GM23338 (cell line): ENCODE measurements around the gene SULF2. TPM values are rescaled to one million over a fixed set of nuclear protein-coding genes. Genes with fewer than 3 reads are reported as not detected.

Experiments used
- ATAC-seq: fragments of 200-7000 bp; cut with Tn5 transposase; 3 replicates; pipeline ENCODE4 v1.9.1; 2020
- DNase-seq: peaks from one replicate; pipeline ENCODE4 v3.0.0-alpha.2; 2015; ENCODE audit warnings: low spot score
- H2AFZ ChIP-seq: fragments of 200-600 bp; sonication (generic); 2 replicates; pipeline ENCODE4 v1.8.0; 2016; ENCODE audit warnings: antibody characterized with exemption, mild to moderate bottlenecking, moderate library complexity
- H3F3A ChIP-seq: fragments of 200-600 bp; sonication (generic); replicated peaks from 2 replicates; pipeline ENCODE4 v1.8.0; 2017; ENCODE audit warnings: antibody characterized with exemption, mixed run types, low read depth
- H3K27ac ChIP-seq: fragments of 200-600 bp; sonication (generic); 2 replicates; pipeline ENCODE4 v1.6.1; 2016; ENCODE audit warnings: low read depth
- H3K27me3 ChIP-seq: fragments of 200-600 bp; sonication (generic); 2 replicates; pipeline ENCODE4 v1.8.0; 2016; ENCODE audit warnings: mild to moderate bottlenecking, mixed run types, moderate library complexity; ENCODE audit not compliant: insufficient read depth
- H3K36me3 ChIP-seq: fragments of 200-600 bp; sonication (generic); 2 replicates; pipeline ENCODE4 v1.8.0; 2016; ENCODE audit warnings: mild to moderate bottlenecking; ENCODE audit not compliant: insufficient read depth
- H3K4me1 ChIP-seq: fragments of 200-600 bp; sonication (generic); 2 replicates; pipeline ENCODE4 v1.8.0; 2016; ENCODE audit warnings: mild to moderate bottlenecking, moderate library complexity; ENCODE audit not compliant: insufficient read depth
- H3K4me2 ChIP-seq: fragments of 200-600 bp; sonication (generic); 2 replicates; pipeline ENCODE4 v1.7.1; 2017; ENCODE audit warnings: mixed run types
- H3K4me3 ChIP-seq: fragments of 200-600 bp; sonication (generic); 2 replicates; pipeline ENCODE4 v1.6.1; 2016; ENCODE audit warnings: mixed run types
- H3K79me2 ChIP-seq: fragments of 200-600 bp; sonication (generic); replicated peaks from 2 replicates; pipeline ENCODE4 v1.8.0; 2017; ENCODE audit warnings: mild to moderate bottlenecking; ENCODE audit not compliant: insufficient read depth
- H3K9me2 ChIP-seq: fragments of 200-600 bp; sonication (generic); 2 replicates; pipeline ENCODE4 v1.8.0; 2017; ENCODE audit not compliant: insufficient read depth
- H4K20me1 ChIP-seq: fragments of 200-600 bp; sonication (generic); replicated peaks from 2 replicates; pipeline ENCODE4 v1.8.0; 2017; ENCODE audit warnings: mild to moderate bottlenecking; ENCODE audit not compliant: insufficient read depth
- H3K27ac Mint-ChIP-seq: 2 replicates; pipeline ENCODE4 v1.8.0; 2020; ENCODE audit warnings: inconsistent platforms, mild to moderate bottlenecking, moderate library complexity, mixed read lengths
- H3K27me3 Mint-ChIP-seq: 3 replicates; pipeline ENCODE4 v1.8.0; 2022; ENCODE audit warnings: low read depth, mild to moderate bottlenecking, moderate library complexity, mixed read lengths, inconsistent platforms; ENCODE audit not compliant: insufficient read depth, poor library complexity
- H3K36me3 Mint-ChIP-seq: 3 replicates; pipeline ENCODE4 v1.8.0; 2021; ENCODE audit warnings: low read depth, mild to moderate bottlenecking, inconsistent platforms, moderate library complexity, mixed read lengths
- H3K4me1 Mint-ChIP-seq: 3 replicates; pipeline ENCODE4 v1.8.0; 2020; ENCODE audit warnings: mild to moderate bottlenecking, inconsistent platforms, mixed read lengths
- H3K4me3 Mint-ChIP-seq: 3 replicates; pipeline ENCODE4 v1.8.0; 2021; ENCODE audit warnings: moderate library complexity, mild to moderate bottlenecking, inconsistent platforms, mixed read lengths
- H3K9me3 Mint-ChIP-seq: 3 replicates; pipeline ENCODE4 v1.8.0; 2020; ENCODE audit warnings: moderate library complexity, mild to moderate bottlenecking, inconsistent platforms, mixed read lengths
- CREB1 ChIP-seq: fragments of 250-450 bp; sonication (Bioruptor Pico); IDR thresholded peaks from 2 replicates; pipeline ENCODE4 v1.5.0; 2020; ENCODE audit warnings: low read depth, mild to moderate bottlenecking, moderate library complexity
- EZH2 ChIP-seq: fragments of 200-600 bp; sonication (generic); IDR thresholded peaks from one replicate; pipeline ENCODE4 v1.8.0; 2017; ENCODE audit warnings: antibody characterized with exemption, mild to moderate bottlenecking, low read depth; ENCODE audit not compliant: unreplicated experiment
- EZH2phosphoT487 ChIP-seq: fragments of 200-600 bp; sonication (generic); IDR thresholded peaks from one replicate; pipeline ENCODE4 v1.8.1; 2018; ENCODE audit warnings: antibody characterized with exemption; ENCODE audit not compliant: unreplicated experiment
- JUNB ChIP-seq: IDR thresholded peaks from one replicate; pipeline ENCODE4 v1.6.1; 2016; ENCODE audit warnings: antibody characterized with exemption; ENCODE audit not compliant: unreplicated experiment
- NANOG ChIP-seq: IDR thresholded peaks from 2 replicates; pipeline ENCODE4 v1.6.1; 2016; ENCODE audit warnings: antibody characterized with exemption, borderline replicate concordance
- POLR2AphosphoS5 ChIP-seq: IDR thresholded peaks from 2 replicates; pipeline ENCODE4 v1.6.1; 2016; ENCODE audit warnings: antibody characterized with exemption, low read depth
- STAT1 ChIP-seq: IDR thresholded peaks from one replicate; pipeline ENCODE4 v1.6.1; 2016; ENCODE audit warnings: antibody characterized with exemption; ENCODE audit not compliant: unreplicated experiment
- ZNF114 ChIP-seq: fragments of 250-450 bp; sonication (Bioruptor Pico); IDR thresholded peaks from 2 replicates; pipeline ENCODE4 v1.5.0; 2020; ENCODE audit warnings: mild to moderate bottlenecking, moderate library complexity
- ZNF331 ChIP-seq: fragments of 250-450 bp; sonication (Bioruptor Pico); IDR thresholded peaks from 2 replicates; pipeline ENCODE4 v1.5.0; 2020; ENCODE audit warnings: low read depth, mild to moderate bottlenecking, moderate library complexity
- polyA plus RNA-seq: library from polyadenylated mRNA; unstranded; fragments of >200 nt; fragmentation: Nextera tagmentation; extraction: Ambion mirVana; gene quantifications from 2 replicates; pipeline ENCODE4 v1.2.1, GENCODE V29; 2016
- total RNA-seq: library from RNA; depleted of rRNA; stranded (reverse); fragments of >200 nt; shearing (Covaris generic); gene quantifications from 2 replicates; pipeline ENCODE4 v1.2.3, GENCODE V29; 2014
- TF ChIP-seq, protein P1 (sequence below), 2 experiments: fragments of 200-600 bp in 1 of 2; sonication (generic) in 1 of 2; conservative IDR thresholded peaks; 2 replicates each; pipeline versions ENCODE4 v1.5.1 to v1.6.1; 2016 to 2017; ENCODE audit warnings: antibody characterized with exemption in 2 of 2, low read depth in 2 of 2, mild to moderate bottlenecking in 2 of 2, moderate library complexity in 1 of 2
- TF ChIP-seq, protein P2 (sequence below): IDR thresholded peaks from one replicate; pipeline ENCODE4 v1.6.1; 2018; ENCODE audit warnings: antibody characterized with exemption; ENCODE audit not compliant: unreplicated experiment
- TF ChIP-seq, protein P3 (sequence below): IDR thresholded peaks from 2 replicates; pipeline ENCODE4 v1.6.1; 2016; ENCODE audit warnings: antibody characterized with exemption

Gene SULF2
- total and polyA plus RNA-seq, 2 experiments from 2014 or later, result 9.5 to 20.7 TPM

DNA sequence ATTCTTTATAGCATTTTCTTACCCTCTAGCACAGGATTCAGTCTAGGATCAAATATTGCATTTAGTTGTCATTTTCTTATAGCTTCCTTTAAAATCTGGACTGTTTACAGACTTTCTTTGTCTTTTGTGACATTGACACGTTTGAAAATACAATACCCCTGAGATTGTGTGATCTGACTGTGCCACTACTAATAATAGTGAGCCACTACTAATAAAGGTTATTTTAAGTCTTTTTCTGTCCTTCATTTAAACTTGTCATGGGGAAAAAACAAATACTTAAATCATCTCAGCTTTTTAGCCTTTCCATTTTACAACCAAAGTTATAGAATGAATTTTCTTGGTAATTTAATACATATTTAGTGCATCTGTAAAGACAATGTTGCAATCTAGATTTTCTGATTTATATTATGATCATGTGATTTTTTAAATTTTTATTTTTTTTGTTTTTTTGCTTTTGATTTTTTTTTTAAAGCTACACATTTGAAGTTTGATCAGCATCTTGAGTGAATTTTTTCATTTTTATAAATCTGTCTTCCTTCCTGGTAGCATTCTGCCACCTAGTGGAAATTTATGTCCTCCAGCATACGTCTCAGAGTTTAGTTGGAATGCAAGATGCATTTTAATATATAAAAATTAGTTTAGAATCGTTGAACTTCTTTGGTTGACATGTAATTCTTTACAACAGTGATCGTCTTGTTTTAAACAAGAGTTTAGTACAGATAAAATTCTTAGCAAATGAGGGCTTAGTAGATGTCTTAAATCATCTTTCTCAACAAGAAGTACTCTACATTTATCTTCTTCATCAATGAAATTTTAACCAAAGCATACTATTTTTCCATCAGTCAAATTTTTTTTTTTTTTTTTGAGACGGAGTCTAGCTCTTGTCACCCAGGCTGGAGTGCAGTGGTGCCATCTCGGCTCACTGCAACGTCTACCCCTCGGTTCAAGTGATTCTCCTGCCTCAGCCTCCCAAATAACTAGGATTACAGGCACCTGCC, 164.2 kb downstream of the SULF2 start:
- H3K27me3 Mint-ChIP-seq, result no peaks in the 10 kb centered on the region
- no peak overlapping the region for H3K4me2 ChIP-seq
- TF ChIP-seq, protein P1, sequence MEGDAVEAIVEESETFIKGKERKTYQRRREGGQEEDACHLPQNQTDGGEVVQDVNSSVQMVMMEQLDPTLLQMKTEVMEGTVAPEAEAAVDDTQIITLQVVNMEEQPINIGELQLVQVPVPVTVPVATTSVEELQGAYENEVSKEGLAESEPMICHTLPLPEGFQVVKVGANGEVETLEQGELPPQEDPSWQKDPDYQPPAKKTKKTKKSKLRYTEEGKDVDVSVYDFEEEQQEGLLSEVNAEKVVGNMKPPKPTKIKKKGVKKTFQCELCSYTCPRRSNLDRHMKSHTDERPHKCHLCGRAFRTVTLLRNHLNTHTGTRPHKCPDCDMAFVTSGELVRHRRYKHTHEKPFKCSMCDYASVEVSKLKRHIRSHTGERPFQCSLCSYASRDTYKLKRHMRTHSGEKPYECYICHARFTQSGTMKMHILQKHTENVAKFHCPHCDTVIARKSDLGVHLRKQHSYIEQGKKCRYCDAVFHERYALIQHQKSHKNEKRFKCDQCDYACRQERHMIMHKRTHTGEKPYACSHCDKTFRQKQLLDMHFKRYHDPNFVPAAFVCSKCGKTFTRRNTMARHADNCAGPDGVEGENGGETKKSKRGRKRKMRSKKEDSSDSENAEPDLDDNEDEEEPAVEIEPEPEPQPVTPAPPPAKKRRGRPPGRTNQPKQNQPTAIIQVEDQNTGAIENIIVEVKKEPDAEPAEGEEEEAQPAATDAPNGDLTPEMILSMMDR (conservative IDR thresholded peaks at IDR 0.05; ENCODE audit: low read depth in 2 of 2), result peak; percentile 69 to 96
- no peak for TF ChIP-seq CREB1 (CRISPR knock-in tag)
- H3K9me2 ChIP-seq, result no peaks in the 10 kb centered on the region
- no peak overlapping the region for H3K4me3 ChIP-seq
- peaks cover 3% of the 10 kb centered on the region for H3K4me1 ChIP-seq
- no peak overlapping the region for H3K4me3 Mint-ChIP-seq
- H2AFZ ChIP-seq, result no peak overlapping the region
- no peaks in the 10 kb centered on the region; the same call in 1 of the 2 replicates for H3K36me3 ChIP-seq
- H3K27ac ChIP-seq, result no peak overlapping the region
- H3K4me1 Mint-ChIP-seq, result peaks cover 7% of the 10 kb centered on the region; the same call in 2 of the 3 replicates
- H3K9me3 Mint-ChIP-seq, result no peaks in the 10 kb centered on the region
- H3F3A ChIP-seq, result no peaks in the 10 kb centered on the region
- ATAC-seq (no peak), DNase-seq (peak; percentile 75)
- no peaks in the 10 kb centered on the region for H3K27me3 ChIP-seq
- H3K79me2 ChIP-seq, result no peaks in the 10 kb centered on the region; the same call in 1 of the 2 replicates
- H4K20me1 ChIP-seq, result no peaks in the 10 kb centered on the region
- H3K27ac Mint-ChIP-seq, result no peak overlapping the region
- peaks cover 2% of the 10 kb centered on the region; the same call in 2 of the 3 replicates for H3K36me3 Mint-ChIP-seq

- H3K4me1 Mint-ChIP-seq, result no peaks in the 10 kb centered on the region
- peaks cover 3% of the 10 kb centered on the region for H3K4me1 ChIP-seq
- H3K27me3 Mint-ChIP-seq, result no peaks in the 10 kb centered on the region
- no peak overlapping the region; the same call in 1 of the 2 replicates for H3K27ac Mint-ChIP-seq
- no peak overlapping the region for H3K4me3 ChIP-seq
- peaks cover 16% of the 10 kb centered on the region; the same call in 1 of the 2 replicates for H3K79me2 ChIP-seq
- no peaks in the 10 kb centered on the region for H4K20me1 ChIP-seq
- H3F3A ChIP-seq, result no peaks in the 10 kb centered on the region
- no peak overlapping the region for H3K27ac ChIP-seq
- peaks cover 2% of the 10 kb centered on the region; the same call in 2 of the 3 replicates for H3K36me3 Mint-ChIP-seq
- H3K9me2 ChIP-seq, result no peaks in the 10 kb centered on the region
- ATAC-seq, result no peak
- H3K4me3 Mint-ChIP-seq, result no peak overlapping the region
- no peaks in the 10 kb centered on the region for H3K9me3 Mint-ChIP-seq
- no peak for DNase-seq
- H3K27me3 ChIP-seq, result no peaks in the 10 kb centered on the region
- H3K36me3 ChIP-seq, result no peaks in the 10 kb centered on the region
- no peak overlapping the region for H2AFZ ChIP-seq
- no peak overlapping the region for H3K4me2 ChIP-seq
- TF ChIP-seq JUNB (no peak), EZH2 (no peak), EZH2phosphoT487 (no peak), ZNF114 (no peak), POLR2AphosphoS5 (no peak), CREB1 (CRISPR knock-in tag) (no peak), NANOG (no peak), STAT1 (no peak), ZNF331 (CRISPR knock-in tag) (no peak)
- TF ChIP-seq, protein P1 (conservative IDR thresholded peaks at IDR 0.05; ENCODE audit: low read depth in 2 of 2), result no peak
- TF ChIP-seq, protein P2, sequence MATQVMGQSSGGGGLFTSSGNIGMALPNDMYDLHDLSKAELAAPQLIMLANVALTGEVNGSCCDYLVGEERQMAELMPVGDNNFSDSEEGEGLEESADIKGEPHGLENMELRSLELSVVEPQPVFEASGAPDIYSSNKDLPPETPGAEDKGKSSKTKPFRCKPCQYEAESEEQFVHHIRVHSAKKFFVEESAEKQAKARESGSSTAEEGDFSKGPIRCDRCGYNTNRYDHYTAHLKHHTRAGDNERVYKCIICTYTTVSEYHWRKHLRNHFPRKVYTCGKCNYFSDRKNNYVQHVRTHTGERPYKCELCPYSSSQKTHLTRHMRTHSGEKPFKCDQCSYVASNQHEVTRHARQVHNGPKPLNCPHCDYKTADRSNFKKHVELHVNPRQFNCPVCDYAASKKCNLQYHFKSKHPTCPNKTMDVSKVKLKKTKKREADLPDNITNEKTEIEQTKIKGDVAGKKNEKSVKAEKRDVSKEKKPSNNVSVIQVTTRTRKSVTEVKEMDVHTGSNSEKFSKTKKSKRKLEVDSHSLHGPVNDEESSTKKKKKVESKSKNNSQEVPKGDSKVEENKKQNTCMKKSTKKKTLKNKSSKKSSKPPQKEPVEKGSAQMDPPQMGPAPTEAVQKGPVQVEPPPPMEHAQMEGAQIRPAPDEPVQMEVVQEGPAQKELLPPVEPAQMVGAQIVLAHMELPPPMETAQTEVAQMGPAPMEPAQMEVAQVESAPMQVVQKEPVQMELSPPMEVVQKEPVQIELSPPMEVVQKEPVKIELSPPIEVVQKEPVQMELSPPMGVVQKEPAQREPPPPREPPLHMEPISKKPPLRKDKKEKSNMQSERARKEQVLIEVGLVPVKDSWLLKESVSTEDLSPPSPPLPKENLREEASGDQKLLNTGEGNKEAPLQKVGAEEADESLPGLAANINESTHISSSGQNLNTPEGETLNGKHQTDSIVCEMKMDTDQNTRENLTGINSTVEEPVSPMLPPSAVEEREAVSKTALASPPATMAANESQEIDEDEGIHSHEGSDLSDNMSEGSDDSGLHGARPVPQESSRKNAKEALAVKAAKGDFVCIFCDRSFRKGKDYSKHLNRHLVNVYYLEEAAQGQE, result no peak
- TF ChIP-seq, protein P3, sequence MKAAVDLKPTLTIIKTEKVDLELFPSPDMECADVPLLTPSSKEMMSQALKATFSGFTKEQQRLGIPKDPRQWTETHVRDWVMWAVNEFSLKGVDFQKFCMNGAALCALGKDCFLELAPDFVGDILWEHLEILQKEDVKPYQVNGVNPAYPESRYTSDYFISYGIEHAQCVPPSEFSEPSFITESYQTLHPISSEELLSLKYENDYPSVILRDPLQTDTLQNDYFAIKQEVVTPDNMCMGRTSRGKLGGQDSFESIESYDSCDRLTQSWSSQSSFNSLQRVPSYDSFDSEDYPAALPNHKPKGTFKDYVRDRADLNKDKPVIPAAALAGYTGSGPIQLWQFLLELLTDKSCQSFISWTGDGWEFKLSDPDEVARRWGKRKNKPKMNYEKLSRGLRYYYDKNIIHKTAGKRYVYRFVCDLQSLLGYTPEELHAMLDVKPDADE, result no peak
These were observed 166.8 kb downstream of the SULF2 start for GRCh38 chr20:47618479-47618878.
